ENCODE data around the gene HS6ST1. TPM values are rescaled to one million over a fixed set of nuclear protein-coding genes. Genes with fewer than 3 reads are reported as not detected.

The HS6ST1 gene
- total RNA-seq, 6 experiments from 2014 or later = 18.5 to 27.2 (median 24.3) TPM

DNA sequence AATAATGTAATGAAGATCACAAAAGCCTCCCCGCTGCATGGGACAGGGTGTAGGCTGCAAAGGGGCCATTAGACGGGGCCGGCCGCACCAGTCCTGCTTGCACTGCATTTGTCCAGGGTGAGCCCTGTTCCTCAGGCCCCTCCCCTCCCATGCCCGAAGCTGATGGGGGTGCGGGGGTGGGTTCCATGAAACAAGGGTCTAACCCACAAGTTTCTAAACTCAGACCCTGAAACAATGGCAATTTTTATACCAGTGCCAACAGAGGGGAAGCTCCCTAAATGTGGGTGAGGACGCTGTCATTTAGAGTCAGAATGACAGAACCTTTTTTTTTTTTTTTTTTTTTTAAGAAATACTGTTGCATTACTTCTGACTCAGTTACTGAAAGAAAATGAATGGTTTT, 39.7 kb downstream of the HS6ST1 start:
- Mint-ChIP-seq H3K9me3 (peaks cover 11% of the 10 kb centered on the region), H3K27ac (no peak overlapping the region), H3K27me3 (ENCODE audit: insufficient read depth) (no peaks in the 10 kb centered on the region), H3K4me3 (no peak overlapping the region), H3K4me1 (ENCODE audit: low read depth) (no peaks in the 10 kb centered on the region), H3K36me3 (ENCODE audit: low read depth) (peaks cover 18% of the 10 kb centered on the region)
- TF ChIP-seq, protein P1, sequence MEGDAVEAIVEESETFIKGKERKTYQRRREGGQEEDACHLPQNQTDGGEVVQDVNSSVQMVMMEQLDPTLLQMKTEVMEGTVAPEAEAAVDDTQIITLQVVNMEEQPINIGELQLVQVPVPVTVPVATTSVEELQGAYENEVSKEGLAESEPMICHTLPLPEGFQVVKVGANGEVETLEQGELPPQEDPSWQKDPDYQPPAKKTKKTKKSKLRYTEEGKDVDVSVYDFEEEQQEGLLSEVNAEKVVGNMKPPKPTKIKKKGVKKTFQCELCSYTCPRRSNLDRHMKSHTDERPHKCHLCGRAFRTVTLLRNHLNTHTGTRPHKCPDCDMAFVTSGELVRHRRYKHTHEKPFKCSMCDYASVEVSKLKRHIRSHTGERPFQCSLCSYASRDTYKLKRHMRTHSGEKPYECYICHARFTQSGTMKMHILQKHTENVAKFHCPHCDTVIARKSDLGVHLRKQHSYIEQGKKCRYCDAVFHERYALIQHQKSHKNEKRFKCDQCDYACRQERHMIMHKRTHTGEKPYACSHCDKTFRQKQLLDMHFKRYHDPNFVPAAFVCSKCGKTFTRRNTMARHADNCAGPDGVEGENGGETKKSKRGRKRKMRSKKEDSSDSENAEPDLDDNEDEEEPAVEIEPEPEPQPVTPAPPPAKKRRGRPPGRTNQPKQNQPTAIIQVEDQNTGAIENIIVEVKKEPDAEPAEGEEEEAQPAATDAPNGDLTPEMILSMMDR (IDR thresholded peaks at IDR 0.05) = no peak
- DNase-seq = no peak

DNA sequence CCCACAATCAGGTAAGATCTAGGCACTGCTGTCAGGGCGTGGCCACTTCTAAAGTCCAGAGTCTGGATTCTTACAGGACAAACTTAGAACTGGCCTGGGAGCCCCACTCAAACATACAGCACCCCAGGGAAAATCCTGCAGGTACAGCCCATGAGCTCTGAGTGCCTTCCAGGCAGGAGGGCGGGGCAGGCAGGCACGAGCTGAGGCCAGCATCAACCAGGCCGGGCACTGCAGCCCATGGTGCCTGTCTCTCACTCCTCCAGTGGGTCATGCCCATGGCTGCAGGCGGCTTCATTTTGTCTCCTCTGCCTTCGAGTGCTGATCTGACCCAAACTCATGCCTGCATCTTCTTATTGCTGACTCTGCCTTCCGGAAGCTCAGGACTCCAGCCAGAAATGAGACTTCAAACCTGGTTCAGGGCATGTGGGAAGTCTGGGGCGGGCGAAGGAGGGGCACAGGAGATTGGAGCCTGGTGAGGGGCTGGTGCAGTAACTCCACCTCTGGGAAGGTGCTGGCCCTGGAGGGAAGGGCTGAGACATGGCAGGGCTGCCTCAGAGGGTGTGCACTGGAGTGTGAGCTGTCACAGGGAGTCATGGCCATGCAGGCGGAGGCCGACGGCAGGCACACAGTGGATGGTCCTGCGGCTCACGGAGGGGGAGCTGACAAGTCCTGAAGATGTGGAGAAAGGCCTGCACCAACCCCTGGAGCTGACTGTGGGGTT, 40.5 kb downstream of the HS6ST1 start:
- TF ChIP-seq, protein P1 (IDR thresholded peaks at IDR 0.05) = no peak
- Mint-ChIP-seq H3K27ac (no peak overlapping the region), H3K4me1 (ENCODE audit: low read depth) (no peaks in the 10 kb centered on the region), H3K27me3 (ENCODE audit: insufficient read depth) (no peaks in the 10 kb centered on the region), H3K36me3 (ENCODE audit: low read depth) (peaks cover 21% of the 10 kb centered on the region), H3K9me3 (peaks cover 13% of the 10 kb centered on the region), H3K4me3 (no peak overlapping the region)
- no peak for DNase-seq

DNA sequence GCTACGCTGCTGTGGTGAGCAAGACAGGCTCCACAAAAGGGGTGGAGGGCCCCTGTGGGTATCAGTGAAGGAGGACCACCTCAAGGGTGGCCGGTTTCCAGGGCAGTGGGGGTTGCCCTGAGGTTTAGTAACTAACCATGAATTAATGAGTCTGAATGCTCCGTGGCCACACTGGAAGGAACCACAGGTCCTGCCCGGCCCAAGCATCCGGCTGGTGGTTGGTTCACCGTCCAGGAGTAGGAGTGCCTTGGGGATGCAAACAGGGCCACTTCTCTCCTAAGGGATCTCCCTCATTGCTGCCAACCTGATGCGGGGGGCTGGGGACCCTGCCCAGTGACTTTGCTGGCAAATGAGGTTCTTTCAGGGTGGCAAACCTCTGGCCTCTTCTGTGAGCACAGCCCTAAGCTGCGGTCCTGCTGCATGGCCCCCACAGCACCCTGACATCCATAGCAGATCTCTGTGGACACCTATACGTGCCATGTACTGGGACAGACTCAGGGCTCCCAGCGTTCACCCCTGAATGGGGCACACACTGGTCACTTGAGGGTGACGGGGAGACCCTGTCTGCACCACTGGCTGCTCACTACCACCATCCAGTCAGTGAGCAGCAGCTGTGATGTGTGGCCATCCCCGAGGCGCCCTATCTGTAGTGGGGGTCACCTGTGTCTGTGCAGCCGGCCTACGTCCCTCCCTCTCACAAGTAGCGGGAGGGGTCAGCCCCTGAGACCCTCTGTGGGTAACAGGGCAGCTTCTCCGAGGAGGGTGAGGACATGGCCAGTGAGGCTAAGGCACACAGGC, 41.6 kb downstream of the HS6ST1 start:
- Mint-ChIP-seq H3K9me3 (peaks cover 13% of the 10 kb centered on the region), H3K27me3 (ENCODE audit: insufficient read depth) (no peaks in the 10 kb centered on the region), H3K4me3 (no peak overlapping the region), H3K4me1 (ENCODE audit: low read depth) (no peaks in the 10 kb centered on the region), H3K36me3 (ENCODE audit: low read depth) (peaks cover 21% of the 10 kb centered on the region), H3K27ac (no peak overlapping the region)
- TF ChIP-seq, protein P1 (IDR thresholded peaks at IDR 0.05) = no peak
- no peak for DNase-seq

DNA sequence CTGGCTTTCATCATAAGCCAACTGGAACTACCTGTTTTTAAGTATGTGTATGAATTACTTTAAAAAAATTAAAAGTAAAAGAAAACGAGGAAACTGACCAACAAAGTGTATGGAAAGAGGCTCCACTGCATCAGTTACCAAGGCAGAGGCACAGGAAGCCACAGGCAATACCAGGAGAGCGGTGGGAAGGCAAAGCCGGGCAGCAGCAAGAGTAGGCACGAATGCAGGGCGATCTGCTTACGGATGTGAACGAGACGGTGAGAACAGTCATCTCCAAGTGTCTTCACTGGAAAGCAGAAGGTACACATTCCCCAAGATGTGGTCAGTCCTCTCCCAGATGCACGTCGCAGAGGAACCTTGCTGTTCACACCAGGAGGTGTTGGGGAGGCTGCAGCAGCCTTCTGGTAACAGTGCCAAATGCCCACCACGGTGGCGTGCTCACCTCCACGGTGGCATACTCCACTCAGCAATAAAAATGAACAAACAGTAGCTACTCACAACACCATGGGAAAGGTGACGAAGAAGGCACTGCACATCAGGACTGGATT, 43.1 kb downstream of the HS6ST1 start:
- Mint-ChIP-seq H3K36me3 (ENCODE audit: low read depth) (peaks cover 21% of the 10 kb centered on the region), H3K4me1 (ENCODE audit: low read depth) (no peaks in the 10 kb centered on the region), H3K9me3 (peaks cover 13% of the 10 kb centered on the region), H3K27me3 (ENCODE audit: insufficient read depth) (no peaks in the 10 kb centered on the region), H3K4me3 (no peak overlapping the region), H3K27ac (no peak overlapping the region)
- DNase-seq = no peak
- TF ChIP-seq, protein P1 (IDR thresholded peaks at IDR 0.05) = no peak

DNA sequence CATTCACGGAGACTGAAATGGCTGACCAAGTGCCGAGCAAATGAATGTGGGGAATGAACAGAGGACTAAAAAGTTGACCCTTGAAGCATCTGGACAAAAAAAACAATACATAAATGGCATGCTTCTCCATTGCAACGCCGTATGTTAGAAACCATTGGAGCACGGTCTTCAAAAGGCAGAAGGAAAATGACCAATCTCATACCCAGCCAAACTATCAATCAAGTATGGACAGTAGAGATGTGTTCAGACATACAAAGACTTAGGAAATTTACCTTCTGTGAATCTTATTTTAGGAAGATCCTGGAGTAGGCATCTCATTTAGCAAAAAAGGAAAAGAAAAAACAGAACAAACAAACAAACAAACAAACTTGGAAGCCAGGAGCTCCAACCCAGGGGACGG, 44.5 kb downstream of the HS6ST1 start:
- Mint-ChIP-seq H3K4me1 (ENCODE audit: low read depth) (no peaks in the 10 kb centered on the region), H3K27ac (no peak overlapping the region), H3K27me3 (ENCODE audit: insufficient read depth) (no peaks in the 10 kb centered on the region; the same call in 1 of the 2 replicates), H3K9me3 (peaks cover 13% of the 10 kb centered on the region), H3K36me3 (ENCODE audit: low read depth) (peaks cover 21% of the 10 kb centered on the region), H3K4me3 (no peak overlapping the region)
- DNase-seq = no peak
- TF ChIP-seq, protein P1 (IDR thresholded peaks at IDR 0.05) = no peak
